SKM-1 treated with dmso at 0.1 percent for 144 hours (cell line): ENCODE results near the gene MAN1C1.
A peak's percentile ranks its signal among the peaks of the same experiment; 100 is the strongest.

Source experiments
- DNase-seq: peaks from one replicate; lab custom pipeline; 2025; ENCODE audit not compliant: unreplicated experiment; lab: John Stamatoyannopoulos, UW

Gene MAN1C1

DNA sequence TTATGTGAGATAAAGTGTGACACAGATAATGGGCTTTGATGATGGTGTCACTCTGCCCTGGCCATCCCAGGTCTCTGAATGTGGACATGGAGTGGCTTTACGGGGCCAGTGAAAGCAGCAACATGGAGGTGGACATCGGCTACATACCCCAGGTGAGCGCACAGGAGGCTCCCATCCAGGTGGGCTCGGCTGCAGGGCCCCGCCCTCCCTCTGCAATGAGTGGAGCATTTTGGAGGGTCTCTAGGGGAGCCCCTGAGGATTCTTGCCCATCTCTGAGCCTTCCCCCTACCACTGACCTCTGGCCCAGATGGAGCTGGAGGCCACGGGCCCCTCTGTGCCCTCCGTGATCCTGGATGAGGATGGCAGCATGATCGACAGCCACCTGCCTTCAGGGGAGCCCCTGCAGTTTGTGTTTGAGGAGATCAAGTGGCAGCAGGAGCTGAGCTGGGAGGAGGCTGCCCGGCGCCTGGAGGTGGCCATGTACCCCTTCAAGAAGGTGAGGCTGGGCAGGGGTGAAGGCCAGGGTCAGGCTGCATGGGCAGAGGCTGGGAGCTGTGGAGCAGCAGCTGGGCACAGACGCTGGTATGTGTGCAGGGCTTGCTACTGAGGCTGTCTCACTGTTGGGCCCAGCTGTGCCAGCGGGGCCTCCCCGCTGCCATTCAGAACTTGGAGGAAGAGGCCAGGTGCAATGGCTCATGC is 194.9 kb downstream of the MAN1C1 start:
- no peak for DNase-seq

DNA sequence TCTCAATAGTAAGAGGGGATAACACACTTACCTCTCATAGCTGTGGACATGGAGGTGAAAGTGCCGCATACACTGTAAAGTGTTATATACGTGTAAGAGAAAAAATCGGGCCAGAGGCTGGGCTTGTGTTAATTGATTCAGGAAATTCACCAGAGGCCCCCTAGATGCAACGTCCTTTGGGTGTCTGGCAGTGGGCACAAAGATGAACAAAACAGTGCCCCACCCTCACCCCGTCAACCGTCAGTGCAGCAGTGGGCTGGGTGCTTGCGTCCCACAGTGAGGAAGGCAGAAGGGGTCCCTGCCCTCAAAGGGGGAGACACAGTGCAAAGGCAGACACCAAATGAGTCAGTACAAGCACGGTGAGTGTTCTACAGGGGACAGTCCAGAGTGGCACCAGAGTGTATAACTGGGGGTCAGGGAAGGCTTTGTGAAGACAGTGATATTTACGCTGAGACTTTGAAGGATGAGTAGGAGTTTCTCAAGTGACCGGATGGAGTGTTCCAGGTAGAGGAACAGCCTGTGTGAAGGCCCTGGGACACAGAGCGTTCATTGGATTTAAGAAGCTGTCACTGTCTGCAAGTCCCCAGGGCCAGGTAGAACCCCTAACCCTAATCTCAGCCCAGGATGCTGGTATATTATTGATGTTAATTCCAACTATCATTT is 196.6 kb downstream of the MAN1C1 start:
- no peak for DNase-seq

DNA sequence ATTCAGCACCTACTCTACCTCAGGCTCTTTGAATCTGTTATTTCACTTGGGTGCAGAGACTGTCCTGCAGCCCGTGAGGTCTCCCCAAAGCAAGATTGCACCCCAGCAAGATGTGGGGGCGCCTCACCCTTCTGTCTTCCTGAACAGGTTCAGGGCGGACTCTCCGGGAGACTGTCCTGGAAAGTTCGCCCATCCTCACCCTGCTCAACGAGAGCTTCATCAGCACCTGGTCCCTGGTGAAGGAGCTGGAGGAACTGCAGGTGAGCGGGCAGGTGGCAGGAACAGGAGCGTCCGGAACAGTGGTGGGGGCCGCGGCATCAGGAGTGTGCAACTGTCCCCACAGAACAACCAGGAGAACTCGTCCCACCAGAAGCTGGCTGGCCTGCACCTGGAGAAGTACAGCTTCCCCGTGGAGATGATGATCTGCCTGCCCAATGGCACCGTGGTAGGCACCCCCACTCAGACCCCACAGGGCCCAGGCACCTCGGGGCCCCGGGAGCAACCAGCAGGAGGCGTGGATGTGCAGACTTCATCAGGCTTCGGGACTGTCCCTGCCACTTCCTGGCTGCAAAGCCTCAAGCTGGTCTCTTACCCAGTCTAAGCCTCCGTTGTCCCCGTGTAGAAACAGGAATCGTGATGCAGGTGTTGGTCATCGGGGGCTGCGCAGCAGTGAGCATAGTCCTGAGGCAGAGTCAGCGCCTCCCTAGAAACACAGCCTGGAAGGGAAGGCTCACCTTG is 197.3 kb downstream of the MAN1C1 start:
- no peak for DNase-seq

DNA sequence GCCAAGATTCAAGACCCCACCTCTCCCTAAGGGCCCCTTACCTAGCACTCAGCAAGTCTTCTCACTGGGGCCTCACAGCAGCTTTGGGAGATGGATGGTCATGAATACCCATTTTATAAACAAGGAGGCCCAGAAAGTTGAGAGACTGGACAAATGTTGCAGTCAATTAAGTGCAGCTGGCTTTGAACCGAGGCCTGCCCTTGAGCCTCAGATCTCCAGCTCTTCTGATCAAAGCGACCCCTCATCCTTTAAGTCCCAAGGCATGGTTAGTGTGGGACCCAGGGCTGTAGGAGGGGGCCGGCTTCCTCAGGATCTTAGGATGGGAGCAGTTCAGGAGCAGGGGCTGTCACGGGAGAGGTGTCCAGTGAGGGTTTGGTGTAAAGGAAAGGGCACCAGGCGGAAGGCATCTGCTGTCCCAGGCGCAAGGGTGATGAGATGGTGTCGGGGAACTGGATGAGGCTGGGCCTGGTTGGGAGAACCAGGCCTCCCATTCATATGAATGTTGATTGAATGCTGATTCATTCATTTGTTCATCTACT is 198.0 kb downstream of the MAN1C1 start:
- no peak for DNase-seq

DNA sequence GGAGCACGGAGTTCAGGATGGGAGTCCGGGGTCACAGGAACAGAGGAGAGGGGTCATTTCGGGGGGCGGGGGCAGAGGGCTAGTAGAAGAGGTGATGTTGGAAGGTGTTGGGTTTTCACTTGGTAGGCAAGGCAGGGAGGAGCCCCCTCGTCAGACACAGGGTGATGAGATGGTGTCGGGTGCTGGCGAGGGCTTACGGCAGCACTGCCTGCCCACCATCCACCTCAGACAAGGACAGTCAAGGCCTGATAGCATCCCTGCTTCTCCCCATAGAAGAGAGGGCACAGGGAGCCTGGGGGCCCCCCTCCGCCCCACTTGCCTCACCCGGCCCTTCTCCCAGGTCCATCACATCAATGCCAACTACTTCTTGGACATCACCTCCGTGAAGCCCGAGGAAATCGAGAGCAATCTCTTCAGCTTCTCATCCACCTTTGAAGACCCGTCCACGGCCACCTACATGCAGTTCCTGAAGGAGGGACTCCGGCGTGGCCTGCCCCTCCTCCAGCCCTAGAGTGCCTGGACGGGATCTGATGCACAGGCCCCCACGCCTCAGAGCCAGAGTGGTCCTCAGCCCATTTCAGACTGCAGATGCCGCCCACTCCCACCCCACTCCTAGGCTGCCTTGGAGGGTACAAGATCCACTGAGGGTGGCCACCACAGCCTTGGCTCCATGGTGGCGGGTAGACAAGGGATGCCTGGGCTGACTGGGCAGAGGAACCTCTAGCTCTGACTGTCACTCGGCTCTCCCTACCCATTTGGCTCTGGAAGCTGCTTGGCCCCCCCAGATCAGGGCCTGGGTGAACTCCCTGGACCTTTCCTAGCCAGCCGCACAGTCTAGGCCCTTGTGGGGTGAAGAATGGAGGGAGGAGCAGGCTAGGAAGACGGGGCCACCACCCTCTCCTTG is 198.9 kb downstream of the MAN1C1 start:
- no peak for DNase-seq

DNA sequence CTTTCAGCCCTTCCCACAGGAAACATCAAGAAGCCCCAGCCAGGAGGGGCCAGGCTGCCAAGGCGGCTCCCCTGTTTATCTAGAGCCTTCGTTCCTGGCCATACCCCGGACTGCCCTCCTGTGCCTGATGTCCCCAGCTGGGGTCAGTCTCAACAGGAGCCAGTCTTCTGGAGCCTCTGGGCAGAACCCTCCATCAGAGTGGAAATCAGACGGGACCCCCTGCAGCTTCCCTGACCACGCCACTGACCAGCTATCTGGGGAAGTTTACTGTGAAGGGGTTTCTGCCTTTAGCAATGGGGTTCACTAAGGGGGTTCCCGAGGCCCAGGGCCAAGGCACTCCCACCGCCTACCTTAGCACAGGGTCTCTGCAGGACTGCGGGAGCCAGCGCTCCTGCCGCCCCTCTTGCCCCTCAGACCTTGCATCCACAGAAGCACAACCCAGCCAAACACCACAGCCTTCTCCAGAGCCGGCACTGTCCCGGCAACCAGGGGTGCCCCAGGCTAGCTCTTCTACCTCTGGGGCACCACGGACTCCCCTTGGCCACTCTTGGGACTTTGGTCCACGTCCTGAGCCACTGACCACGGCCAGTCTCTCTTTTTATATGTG is 199.6 kb downstream of the MAN1C1 start:
- DNase-seq = no peak

DNA sequence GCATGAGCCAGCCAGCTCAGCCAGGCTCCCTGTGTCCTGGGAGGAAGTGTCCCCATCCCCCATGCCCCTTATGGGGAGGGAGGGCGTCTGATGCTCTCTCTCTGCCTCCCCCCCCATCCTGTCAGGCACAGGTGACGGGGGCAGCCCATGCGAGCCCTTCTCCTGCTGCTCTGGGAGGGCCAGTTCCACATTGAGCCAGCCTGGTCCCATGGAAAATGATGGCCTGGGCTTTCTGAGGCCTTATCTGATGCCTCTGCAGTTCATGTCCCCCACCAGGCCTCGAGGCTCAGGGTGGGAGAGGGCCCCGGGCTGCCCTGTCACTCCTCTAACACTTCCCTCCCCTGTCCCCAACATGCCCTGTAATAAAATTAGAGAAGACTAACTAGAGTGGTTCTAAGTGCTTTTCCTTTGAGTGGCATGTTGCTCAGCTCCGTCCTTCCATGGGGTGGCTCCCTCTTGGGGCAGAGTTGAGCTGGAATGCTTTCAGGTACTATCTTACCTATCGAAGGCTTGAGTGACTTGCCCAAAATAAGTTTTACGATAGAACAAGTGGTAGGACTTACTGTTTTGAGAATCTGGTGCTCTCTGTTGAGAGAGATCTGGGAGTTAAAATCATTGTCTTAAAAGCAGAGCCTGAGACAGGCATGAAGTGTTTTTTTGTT is 201.4 kb downstream of the MAN1C1 start:
- no peak for DNase-seq

DNA sequence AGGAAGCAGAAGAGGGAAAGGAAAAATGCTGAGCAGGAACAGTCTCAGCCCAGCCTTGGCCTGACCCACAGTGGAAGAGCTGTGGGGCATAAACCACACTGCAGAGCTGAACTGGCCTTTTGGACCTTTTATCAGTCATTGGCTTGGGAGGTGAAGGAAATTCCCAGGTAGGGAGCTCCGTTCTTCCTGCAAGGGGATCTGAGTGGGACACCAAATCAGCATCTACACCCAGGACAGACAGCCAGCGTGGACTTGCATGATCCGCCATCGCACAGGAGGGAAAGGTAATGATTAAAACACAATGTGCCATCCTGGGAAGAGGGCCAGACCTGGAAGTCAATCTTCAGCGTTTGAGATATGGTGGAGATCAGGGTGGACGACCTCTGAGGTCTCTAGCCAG is 202.0 kb downstream of the MAN1C1 start:
- no peak for DNase-seq

DNA sequence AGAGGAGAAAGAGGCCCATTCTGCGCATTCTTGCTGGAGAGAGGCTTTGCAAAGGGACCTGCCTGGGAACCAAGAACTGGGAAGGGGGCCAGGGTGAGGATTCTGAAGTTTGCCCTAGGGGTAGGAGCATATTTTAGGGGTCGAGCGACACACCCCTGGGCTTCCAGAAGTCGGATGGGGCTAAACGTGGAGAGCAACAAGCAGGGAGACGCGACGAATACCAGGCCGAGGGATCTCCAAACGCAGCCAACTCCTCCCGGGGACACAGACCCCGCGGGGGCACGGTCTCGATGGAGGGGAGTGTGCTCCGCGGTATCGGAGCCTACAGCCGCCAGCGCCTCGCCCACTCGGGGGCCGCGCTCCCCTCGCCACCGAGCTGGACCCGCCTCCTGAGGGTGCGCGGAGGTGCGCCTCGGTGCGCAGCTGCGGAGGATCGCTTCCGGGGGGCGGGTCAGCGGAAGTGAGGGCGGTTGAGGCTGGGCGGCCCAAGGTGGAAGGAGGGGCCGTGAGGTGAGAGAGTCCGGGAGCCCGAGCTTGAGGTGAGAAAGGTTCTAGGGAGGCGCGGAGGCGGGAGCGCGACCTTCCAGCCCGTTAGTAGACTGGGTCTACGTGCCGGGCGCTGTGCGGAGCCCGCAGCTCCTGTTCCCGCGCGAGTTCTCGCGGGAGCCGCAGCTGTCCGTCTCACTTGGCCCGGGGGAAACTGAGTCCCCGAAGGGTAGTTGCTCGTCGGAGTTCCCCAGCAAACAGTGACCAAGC is 203.1 kb downstream of the MAN1C1 start, which contains the start of gene MTFR1L:
Gene MTFR1L (plus strand): TSS at position 464 of the 756 bp plus-strand sequence. CDS start 3,151 bp downstream, outside the sequence.
- peak; percentile 67 for DNase-seq

DNA sequence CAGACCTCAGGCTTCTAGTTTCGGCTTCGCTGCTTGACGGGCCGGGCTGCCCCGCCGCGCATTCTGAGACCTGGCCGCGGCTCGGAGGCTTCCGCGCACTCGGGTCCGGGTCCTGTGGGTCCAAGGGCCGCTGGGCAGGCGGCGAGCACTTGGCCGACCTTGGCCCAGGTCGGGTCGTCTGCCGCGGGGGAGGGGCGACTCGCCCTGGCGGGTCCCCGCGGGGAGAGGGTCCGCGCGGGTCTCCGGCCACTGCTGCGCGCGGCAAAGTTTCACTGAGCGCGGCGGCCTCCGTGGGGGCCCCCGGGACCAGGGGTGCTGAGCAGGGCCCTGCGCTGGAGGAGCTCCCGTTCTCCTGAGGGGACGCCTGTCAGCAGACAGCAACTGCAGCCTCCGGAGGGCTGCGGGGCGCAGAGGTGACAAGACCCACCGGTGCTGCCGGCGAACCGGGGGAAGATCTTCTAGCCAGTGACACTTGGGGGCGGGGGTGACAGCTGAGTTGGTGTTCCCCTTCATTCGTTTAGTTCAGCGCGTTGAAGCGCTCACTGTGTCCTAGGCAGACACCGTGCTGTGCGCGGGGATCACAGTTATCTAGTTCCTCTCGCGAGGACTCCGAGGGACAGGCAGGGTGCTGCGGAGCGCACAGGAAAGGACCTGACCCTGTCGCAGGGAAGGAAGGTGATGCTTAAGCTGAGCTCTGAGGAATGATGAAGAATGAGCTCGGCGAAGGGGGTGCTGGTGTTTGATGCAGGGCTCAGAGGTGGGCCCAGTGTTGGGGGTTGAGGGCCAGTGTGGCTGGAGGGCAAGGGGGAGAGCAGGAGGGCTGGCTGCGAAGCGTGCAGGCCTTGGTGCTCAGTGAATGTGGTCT is 203.9 kb downstream of the MAN1C1 start:
- DNase-seq = peak; percentile 54

DNA sequence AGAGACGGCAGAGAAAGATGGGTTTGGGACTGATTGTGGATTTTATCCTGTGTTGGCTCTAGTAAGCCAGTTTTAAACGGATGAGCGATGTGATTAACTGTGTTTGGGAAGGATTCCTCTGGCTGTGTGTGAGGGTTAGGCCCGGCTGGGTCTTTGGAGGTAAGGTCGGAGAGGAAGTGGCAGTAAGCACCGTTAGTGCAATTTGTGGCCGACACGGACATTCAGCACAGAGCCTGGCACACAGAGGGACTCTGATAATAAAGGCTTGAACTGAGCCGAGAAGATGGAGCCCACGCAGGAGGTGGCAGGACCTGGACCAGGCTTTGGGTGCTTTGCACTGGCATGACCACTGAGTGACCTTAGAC is 204.5 kb downstream of the MAN1C1 start:
- DNase-seq = peak; percentile 14

DNA sequence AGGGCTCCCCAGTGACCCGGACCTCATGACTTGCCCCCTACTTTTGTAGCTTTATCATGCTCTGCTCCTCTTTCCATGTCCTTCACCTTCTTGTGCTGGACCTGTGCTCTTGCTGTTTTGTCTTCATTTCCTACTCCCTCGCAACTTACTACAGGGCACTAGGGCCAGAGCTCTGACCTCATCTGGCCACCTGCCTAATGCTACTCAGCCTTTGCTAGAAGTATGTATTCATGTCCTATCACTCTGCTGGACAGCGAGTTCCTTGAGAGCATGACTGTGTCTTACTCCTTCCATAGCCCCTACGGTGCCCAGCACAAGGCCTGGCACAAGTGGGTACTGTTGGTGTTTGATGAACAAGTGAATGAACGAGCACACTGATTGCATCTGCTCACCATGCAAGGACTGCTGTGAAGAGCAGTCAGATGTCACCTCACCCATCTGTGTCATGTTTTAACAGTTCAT is 205.1 kb downstream of the MAN1C1 start:
- DNase-seq = no peak

DNA sequence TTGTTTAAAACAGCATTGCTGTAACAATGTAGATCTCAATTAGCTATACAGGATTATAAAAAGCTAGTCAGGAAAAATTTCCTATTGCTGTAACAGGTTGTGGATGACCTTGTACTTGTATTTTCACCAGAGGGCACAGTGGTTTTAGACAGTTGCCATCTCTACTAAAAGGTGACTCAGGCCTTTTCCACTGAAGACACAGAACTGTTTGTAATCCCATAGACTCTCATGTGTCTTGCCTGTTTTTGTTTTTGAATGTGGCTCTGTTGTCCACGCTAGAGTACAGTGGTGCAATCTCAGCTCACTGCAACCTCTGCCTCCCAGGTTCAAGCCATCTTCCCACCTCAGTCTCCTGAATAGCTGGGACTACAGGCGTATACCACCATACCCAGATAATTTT is 209.0 kb downstream of the MAN1C1 start:
- no peak for DNase-seq

DNA sequence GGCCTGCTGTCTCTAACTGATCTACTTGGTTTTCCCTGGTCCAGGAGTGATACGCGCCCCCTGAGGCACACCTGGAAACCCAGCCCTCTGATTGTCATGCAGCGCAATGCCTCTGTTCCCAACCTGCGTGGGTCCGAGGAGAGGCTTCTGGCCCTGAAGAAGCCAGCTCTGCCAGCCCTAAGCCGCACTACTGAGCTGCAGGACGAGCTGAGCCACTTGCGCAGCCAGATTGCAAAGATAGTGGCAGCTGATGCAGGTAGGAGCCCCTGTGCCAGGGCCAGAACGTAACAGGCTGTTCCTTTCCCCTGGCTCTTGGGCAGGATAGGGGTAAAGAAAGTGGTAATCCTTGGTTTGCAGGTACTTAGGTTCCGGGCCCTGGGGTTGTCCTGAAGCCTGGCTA is 210.0 kb downstream of the MAN1C1 start:
- no peak for DNase-seq

DNA sequence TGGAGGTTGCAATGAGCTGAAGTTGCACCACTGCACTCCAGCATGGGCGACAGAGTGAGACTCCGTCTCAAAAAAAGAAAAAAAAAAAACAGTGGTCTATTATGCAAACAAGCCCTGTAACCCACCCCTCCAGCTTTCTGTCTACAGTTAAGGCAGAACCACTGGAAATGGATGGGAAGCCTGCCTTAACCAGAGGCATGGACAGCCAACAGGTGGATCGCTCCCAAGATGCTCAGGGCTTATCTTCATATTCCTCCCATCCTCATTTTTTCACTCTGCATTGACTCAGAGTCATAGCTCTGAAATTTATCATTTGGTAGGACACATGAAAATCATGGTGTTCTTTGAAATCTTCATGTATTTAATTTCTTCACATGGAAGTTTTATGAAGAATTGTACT is 211.9 kb downstream of the MAN1C1 start:
- no peak for DNase-seq

DNA sequence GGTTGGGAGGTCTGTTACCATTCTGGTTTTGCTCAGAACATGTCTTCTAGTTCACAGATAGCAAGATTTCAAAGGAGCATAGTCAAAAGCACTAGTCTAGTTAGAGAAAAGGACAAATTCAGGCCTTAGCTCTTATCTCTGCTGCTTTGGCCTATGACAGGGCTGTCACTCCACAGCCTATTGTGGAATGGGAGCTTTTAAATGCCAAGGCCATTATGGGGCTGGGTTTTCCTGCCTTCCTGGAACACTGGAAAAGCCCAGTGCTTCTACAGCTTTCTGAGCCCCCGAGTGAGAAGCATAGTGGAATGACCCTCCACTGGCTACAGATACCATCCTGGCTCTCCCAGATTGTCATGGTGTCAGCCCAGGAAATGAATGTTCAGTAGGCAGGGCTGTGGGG is 212.5 kb downstream of the MAN1C1 start:
- DNase-seq = no peak

DNA sequence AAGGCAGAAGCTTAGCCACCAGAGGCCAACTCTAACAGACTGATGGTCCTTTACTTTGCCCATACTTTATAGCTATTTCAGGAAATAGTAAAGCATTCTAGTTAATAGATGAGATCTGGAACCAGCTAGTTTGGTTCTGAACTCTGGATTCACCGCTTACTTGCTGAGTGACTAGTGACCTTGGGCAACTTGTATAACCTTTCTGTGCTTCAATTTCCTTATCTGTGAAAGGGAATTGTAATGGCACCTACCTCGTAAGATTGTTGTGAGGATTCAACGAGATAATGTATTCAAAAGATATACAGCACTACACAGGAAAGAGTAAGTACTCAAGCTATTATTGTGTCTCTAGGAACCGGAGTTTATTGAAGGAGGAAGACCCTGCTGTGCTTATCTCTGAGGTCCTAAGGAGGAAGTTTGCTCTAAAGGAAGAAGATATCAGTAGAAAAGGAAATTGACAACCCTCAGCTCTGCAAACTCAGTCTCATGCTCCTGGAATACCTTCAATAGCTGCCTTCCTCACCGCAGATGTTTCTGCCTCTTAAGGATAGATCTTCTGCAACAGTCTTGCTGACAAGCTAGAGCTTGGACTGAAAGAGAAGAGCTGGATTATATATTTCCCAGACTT is 215.1 kb downstream of the MAN1C1 start:
- peak; percentile 38 for DNase-seq
